GM18502 (cell line): ENCODE results near the gene MAVS.
A peak's percentile ranks its signal among the peaks of the same experiment; 100 is the strongest.
"Not testable (repeated sequence)": the region's sequence is repeated elsewhere in the genome, so short reads cannot be mapped to it uniquely, and the experiment has no call there.

Source experiments
- ATAC-seq: cut with Tn5 transposase; IDR thresholded peaks from one replicate; pipeline ENCODE4 v1.9.1; 2021; ENCODE audit warnings: mild to moderate bottlenecking; ENCODE audit not compliant: unreplicated experiment, poor library complexity

The MAVS gene

GRCh38 chr20:3876000-3876399, 29.4 kb downstream of the MAVS start:
- ATAC-seq: no peak

DNA sequence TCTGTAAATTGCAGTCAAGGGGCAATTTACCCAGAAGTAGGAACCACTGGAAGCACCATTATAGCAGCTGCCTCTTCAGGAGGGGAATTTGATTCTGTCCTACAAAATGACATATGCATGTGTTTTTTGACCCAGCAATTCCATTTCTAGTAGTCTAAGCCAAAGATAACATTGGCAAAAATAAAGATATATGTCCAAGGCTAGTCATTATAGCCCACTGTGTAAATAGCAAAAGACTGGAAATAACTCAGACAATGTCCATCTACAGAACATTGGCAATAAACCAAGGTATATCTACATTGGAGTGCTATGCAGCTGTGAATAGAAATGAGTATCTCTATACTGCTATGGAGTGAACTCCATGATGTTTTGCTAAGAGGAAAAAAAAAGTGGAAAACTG, 30.0 kb downstream of the MAVS start:
- no peak for ATAC-seq

- ATAC-seq: not testable (repeated sequence)
These were observed 32.3 kb downstream of the MAVS start for GRCh38 chr20:3878921-3879274.

DNA sequence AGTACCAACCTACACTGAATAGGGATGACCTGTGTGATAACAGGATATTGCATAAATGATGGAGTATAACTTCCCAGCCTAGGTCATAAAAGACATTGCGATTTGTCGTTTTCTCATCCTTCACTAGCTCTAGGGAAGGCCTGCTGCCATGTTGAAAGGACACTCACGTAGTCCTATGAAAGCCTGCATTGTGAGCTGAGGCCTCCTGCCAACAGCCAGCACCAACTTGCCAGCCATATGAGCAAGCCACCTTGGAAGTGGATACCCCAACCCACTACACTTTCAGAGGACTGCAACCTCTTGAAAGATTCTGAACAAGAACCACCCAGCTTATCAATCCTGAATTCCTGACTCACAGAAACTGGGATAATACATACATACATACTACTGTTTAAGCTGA, 39.1 kb downstream of the MAVS start:
- ATAC-seq: no peak

GRCh38 chr20:3887876-3888620, 41.4 kb downstream of the MAVS start:
- no peak for ATAC-seq

DNA sequence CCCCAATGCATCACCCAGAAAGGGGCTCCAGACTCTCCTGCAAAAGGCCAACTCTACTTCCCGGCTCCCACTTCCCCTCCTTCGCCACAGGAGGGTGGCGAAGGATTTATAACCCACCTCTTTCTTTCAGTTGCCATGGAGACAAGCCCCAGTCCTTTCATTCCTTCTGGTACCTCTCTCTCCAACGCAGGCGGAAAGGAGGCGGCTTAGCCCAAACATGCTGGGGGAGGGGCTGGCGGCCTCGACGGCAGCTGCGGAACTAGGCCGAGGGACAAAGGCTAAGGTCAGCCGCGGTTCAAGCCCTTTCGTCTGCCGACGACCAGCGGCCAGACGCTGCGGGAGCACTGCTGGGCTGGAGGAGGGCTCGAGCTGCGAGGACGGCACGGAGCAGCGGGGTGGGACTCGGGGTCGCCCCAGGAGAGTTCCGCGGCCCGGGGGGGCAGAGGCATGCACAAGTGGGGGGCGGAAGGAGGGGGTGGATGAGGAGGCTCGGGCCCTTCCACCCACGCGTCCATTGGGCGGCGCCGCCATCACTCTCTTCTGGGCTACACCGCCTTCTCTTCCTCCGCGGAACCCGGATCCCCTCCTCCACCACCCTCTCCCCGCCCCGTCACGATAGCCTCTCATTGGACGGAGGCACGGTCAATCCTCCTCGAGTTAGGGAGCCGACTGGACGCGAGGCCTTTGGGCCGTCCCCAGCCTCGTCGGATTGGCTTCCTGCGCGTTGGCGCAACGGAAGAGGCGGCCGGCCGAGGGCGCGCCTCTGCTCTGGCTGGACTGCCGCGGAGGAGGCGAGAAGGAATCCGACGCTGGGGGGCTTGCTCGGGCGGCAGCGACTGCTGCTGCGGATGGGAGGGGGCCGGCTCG, 42.2 kb downstream of the MAVS start, which contains the start of gene PANK2:
Gene PANK2, plus strand, starts transcription at position 766 of the 867 bp plus-strand sequence.
- ATAC-seq: peak; percentile 90

- ATAC-seq: peak; percentile 21
These were observed 43.1 kb downstream of the MAVS start for GRCh38 chr20:3889489-3890397.

DNA sequence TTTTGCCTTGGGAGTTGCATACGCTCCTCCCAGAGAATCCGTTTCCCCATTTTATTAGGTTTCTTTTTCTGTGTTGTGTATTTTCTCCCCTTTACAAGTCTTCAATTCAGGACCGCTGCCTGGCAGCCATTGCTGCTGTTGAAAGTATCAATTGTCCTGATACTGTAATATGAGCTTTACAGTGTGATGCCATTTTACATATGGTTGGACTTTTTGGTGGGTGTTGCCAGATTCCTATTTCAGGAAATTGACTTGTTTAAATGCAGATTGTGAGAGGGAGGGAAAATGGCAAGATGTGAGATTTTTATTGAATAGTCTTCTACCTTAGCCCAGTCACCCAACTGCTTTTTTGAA, 43.7 kb downstream of the MAVS start:
- ATAC-seq: no peak

GRCh38 chr20:3890999-3891929, 44.6 kb downstream of the MAVS start:
- no peak for ATAC-seq

- ATAC-seq: no peak
These were observed 48.2 kb downstream of the MAVS start for GRCh38 chr20:3894796-3895195.

- no peak for ATAC-seq
These were observed 49.7 kb downstream of the MAVS start for GRCh38 chr20:3896302-3896701.

DNA sequence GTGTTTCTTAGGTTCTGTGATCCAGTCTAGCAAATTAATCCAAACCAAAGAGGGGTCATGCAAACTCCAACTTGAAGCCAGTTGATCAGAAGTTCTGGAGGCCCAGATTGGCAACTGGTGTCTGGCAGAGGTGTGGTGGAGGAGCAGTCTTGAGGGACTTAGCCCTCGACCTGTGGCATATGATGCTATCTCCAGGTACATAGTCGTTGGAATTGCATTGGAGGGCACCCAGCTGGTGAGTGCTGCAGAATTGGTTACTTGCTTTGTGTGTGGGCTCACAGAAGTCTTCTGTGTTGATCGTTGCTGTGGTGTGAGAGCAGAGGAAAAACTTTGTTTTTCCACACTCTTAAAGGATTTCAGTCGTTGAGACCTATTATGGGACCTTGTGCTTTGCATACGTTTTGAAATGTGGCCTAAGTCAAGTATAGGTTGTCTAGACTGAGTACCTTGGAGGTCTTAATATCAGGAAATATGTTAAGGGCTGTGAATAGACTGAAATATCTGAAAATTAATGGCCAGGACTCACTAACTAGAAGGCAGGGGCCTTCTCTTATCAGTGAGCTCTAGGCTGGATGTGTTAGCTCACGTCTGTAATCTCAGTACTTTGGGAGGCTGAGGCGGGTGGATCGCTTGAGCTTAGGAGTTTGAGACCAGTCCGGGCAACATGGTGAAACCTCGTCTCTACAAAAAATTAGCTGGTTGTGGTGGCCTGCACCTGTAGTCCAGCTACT, 50.4 kb downstream of the MAVS start:
- ATAC-seq: no peak

GRCh38 chr20:3898181-3898580, 51.5 kb downstream of the MAVS start:
- not testable (repeated sequence) for ATAC-seq

DNA sequence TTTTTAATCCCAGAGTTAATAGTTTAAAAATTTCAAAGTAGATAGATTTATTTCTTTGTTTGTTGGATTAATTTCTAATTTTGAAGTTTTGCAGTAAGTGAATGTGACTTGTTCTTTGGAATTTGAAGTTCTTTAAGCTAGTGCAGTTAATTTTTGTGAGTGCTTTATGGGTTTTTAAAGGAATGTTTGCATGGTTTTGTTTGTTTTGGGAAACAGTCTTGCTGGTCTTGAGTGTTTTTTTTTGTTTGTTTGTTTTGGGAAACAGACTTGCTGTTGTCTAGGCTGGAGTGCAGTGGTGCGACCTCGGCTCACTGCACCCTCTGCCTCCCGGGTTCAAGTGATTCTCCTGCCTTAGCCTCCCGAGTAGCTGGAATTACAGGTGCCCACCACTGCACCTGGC, 52.0 kb downstream of the MAVS start:
- ATAC-seq: no peak

GRCh38 chr20:3900187-3900604, 53.6 kb downstream of the MAVS start:
- ATAC-seq: no peak

DNA sequence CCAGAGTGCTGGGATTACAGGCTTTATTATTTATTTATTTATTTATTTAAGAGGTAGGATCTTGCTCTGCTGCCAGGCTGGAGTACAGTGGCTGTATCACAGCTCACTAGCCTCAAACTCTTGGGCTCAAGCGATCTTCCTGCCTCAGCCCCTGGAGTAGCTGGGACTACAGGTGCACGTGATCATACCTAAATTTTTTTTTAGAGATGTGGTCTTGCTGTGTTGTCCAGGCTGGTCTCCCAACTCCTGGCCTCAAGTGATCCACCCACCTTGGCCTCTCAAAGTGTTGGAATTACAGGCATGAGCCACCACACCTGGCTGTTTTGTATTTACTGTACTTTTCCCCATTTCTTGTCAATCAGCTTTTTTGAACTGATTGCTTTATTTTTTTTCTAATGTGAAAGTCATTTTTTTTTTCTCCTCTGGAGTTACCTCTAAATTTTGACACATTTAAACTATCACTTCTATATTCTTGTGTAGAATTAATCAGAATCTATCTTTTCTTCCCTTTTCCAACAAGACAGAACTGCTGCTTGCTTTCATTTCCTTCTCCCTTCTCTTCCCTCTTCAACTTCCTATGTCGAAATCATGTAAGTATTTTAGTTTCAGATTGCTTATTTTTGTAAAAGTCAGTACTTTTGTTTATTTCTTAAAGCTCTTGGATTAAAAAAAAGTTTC, 54.5 kb downstream of the MAVS start:
- no peak for ATAC-seq

- ATAC-seq: no peak
These were observed 55.2 kb downstream of the MAVS start for GRCh38 chr20:3901706-3902440.

GRCh38 chr20:3902446-3902845, 55.8 kb downstream of the MAVS start:
- no peak for ATAC-seq
